H1 (cell line): ENCODE measurements around the gene MBD3L2B. TPM values are rescaled to one million over a fixed set of nuclear protein-coding genes. Genes with fewer than 3 reads are reported as not detected.

Experiments
- CTCF ChIA-PET: fragments of 300-600 bp; sonication (Branson Sonifier 250); formaldehyde crosslinking; loops from one replicate; lab custom pipeline; 2021; ENCODE audit not compliant: partially characterized antibody; lab: Charles Lee
- POLR2A ChIA-PET: fragments of 300-600 bp; sonication (Branson Sonifier 250); formaldehyde crosslinking; loops from one replicate; lab custom pipeline; 2021; ENCODE audit warnings: inconsistent platforms; ENCODE audit not compliant: partially characterized antibody; lab: Charles Lee
- DNase-seq, 2 experiments: peaks; one replicate each; pipeline versions ENCODE4 v3.0.0 to v3.0.0-alpha.2; 2010 to 2022; ENCODE audit warnings: low spot score in 2 of 2, low read depth in 1 of 2, mixed read lengths in 1 of 2
- FAIRE-seq: peaks from 2 replicates; lab custom pipeline; 2011; peaks lifted over from hg19 to GRCh38; lab: Jason Lieb, UNC
- H2AFZ ChIP-seq: 2 replicates; pipeline ENCODE4 v1.8.1; 2012; ENCODE audit warnings: low read length, inconsistent platforms
- H2AK5ac ChIP-seq: 2 replicates; pipeline ENCODE4 v1.6.1; 2013; ENCODE audit warnings: low read depth, low read length
- H2BK120ac ChIP-seq: replicated peaks from 2 replicates; pipeline ENCODE3; 2013; ENCODE audit warnings: low read depth, low read length, inconsistent platforms
- H2BK12ac ChIP-seq: 2 replicates; pipeline ENCODE4 v1.6.1; 2013; ENCODE audit warnings: low read depth, low read length
- H2BK15ac ChIP-seq: 2 replicates; pipeline ENCODE4 v1.6.1; 2013; ENCODE audit warnings: low read length
- H2BK20ac ChIP-seq: 2 replicates; pipeline ENCODE4 v1.6.1; 2013; ENCODE audit warnings: low read length
- H2BK5ac ChIP-seq: 2 replicates; pipeline ENCODE4 v1.6.1; 2013; ENCODE audit warnings: low read depth, low read length
- H3K14ac ChIP-seq: 2 replicates; pipeline ENCODE4 v1.6.1; 2013; ENCODE audit warnings: inconsistent platforms; ENCODE audit not compliant: insufficient read length
- H3K18ac ChIP-seq: 2 replicates; pipeline ENCODE4 v1.6.1; 2013; ENCODE audit warnings: low read length; ENCODE audit errors: extremely low read depth
- H3K23ac ChIP-seq: 2 replicates; pipeline ENCODE4 v1.6.1; 2013; ENCODE audit warnings: inconsistent platforms; ENCODE audit not compliant: insufficient read length
- H3K23me2 ChIP-seq: 2 replicates; pipeline ENCODE4 v1.6.1; 2013; ENCODE audit warnings: low read depth, low read length
- H3K27ac ChIP-seq: 2 replicates; pipeline ENCODE4 v1.6.1; 2011; ENCODE audit warnings: low read depth, low read length, inconsistent platforms
- H3K27me3 ChIP-seq, 4 experiments: replicated peaks in 1 of 4; 1 replicate in 1 of 4; 2 replicates in 3 of 4; pipeline versions ENCODE4 v1.6.1 to v1.8.1; 2011 to 2013; ENCODE audit warnings: low read length in 3 of 4, mild to moderate bottlenecking in 3 of 4, inconsistent platforms in 2 of 4, mixed read lengths in 2 of 4, moderate library complexity in 1 of 4; ENCODE audit not compliant: control insufficient read depth in 3 of 4, insufficient read depth in 3 of 4; ENCODE audit errors: extremely low read depth in 1 of 4
- H3K36me3 ChIP-seq, 4 experiments: 2 replicates each; pipeline versions ENCODE4 v1.6.1 to v1.8.1; 2011 to 2013; ENCODE audit warnings: mild to moderate bottlenecking in 4 of 4, low read length in 3 of 4, moderate library complexity in 2 of 4, control low read depth in 1 of 4, inconsistent platforms in 1 of 4; ENCODE audit not compliant: insufficient read depth in 4 of 4, control insufficient read depth in 2 of 4
- H3K4ac ChIP-seq: replicated peaks from 2 replicates; pipeline ENCODE3; 2013; ENCODE audit warnings: low read length, low read depth, mixed read lengths, inconsistent platforms; ENCODE audit not compliant: insufficient read length
- H3K4me1 ChIP-seq, 4 experiments: replicated peaks in 1 of 4; 1 replicate in 1 of 4; 2 replicates in 3 of 4; pipeline versions ENCODE4 v1.6.1 to v1.8.1; 2011 to 2013; ENCODE audit warnings: low read length in 3 of 4, inconsistent platforms in 2 of 4, mixed read lengths in 1 of 4; ENCODE audit not compliant: insufficient read depth in 4 of 4, control insufficient read depth in 3 of 4
- H3K4me2 ChIP-seq, 2 experiments: 2 replicates each; pipeline versions ENCODE4 v1.6.1 to v1.8.1; 2011 to 2013; ENCODE audit warnings: low read depth in 2 of 2, low read length in 2 of 2, control low read depth in 1 of 2, inconsistent platforms in 1 of 2, mild to moderate bottlenecking in 1 of 2; ENCODE audit not compliant: insufficient read depth in 1 of 2
- H3K4me3 ChIP-seq, 4 experiments: fragments of 200-600, 300-600 bp in 1 of 4; sonication (generic), shearing (Covaris generic), sonication (Bioruptor Twin) in 1 of 4; 2 replicates each; pipeline versions ENCODE4 v1.5.1 to v1.8.1; 2011 to 2016; ENCODE audit warnings: low read length in 4 of 4, low read depth in 3 of 4, control low read depth in 2 of 4, inconsistent platforms in 2 of 4, mild to moderate bottlenecking in 2 of 4, mixed read lengths in 1 of 4, moderate library complexity in 1 of 4; ENCODE audit not compliant: insufficient read depth in 2 of 4; ENCODE audit errors: extremely low read depth in 1 of 4
- H3K56ac ChIP-seq: replicated peaks from 2 replicates; pipeline ENCODE3; 2013; ENCODE audit warnings: low read depth, mild to moderate bottlenecking, mixed read lengths, low read length, inconsistent platforms; ENCODE audit not compliant: insufficient read length
- H3K79me1 ChIP-seq: 2 replicates; pipeline ENCODE4 v1.6.1; 2013; ENCODE audit warnings: low read depth, low read length, control low read depth
- H3K79me2 ChIP-seq, 2 experiments: 2 replicates each; pipeline versions ENCODE4 v1.6.1 to v1.8.1; 2012 to 2013; ENCODE audit warnings: low read length in 2 of 2, mild to moderate bottlenecking in 2 of 2, inconsistent platforms in 1 of 2; ENCODE audit not compliant: insufficient read depth in 2 of 2, control insufficient read depth in 1 of 2
- H3K9ac ChIP-seq, 4 experiments: replicated peaks in 1 of 4; 1 replicate in 1 of 4; 2 replicates in 3 of 4; pipeline versions ENCODE4 v1.6.1 to v1.8.1; 2011 to 2013; ENCODE audit warnings: low read depth in 3 of 4, low read length in 3 of 4, control low read depth in 2 of 4, mild to moderate bottlenecking in 2 of 4, moderate library complexity in 2 of 4, inconsistent platforms in 1 of 4; ENCODE audit errors: extremely low read depth in 1 of 4
- H3K9me3 ChIP-seq, 2 experiments: 2 replicates each; pipeline versions ENCODE4 v1.6.1 to v1.8.1; 2012 to 2013; ENCODE audit warnings: mild to moderate bottlenecking in 2 of 2, moderate library complexity in 2 of 2, control low read depth in 1 of 2, inconsistent platforms in 1 of 2, low read depth in 1 of 2, low read length in 1 of 2, mixed read lengths in 1 of 2; ENCODE audit not compliant: insufficient read depth in 2 of 2
- H4K20me1 ChIP-seq, 2 experiments: replicated peaks in 1 of 2; 2 replicates each; pipeline versions ENCODE3 to v1.8.1; 2011 to 2013; ENCODE audit warnings: inconsistent platforms in 2 of 2, low read length in 2 of 2, mild to moderate bottlenecking in 1 of 2; ENCODE audit not compliant: insufficient read depth in 2 of 2, control insufficient read depth in 1 of 2
- H4K5ac ChIP-seq: 2 replicates; pipeline ENCODE4 v1.6.1; 2013; ENCODE audit warnings: low read length, low read depth, mixed read lengths, inconsistent platforms; ENCODE audit not compliant: insufficient read length
- H4K8ac ChIP-seq: 2 replicates; pipeline ENCODE4 v1.8.0; 2013; ENCODE audit warnings: mild to moderate bottlenecking, moderate library complexity, low read length, inconsistent platforms; ENCODE audit not compliant: insufficient read depth; ENCODE audit errors: extremely low read depth
- H4K91ac ChIP-seq: replicated peaks from 2 replicates; pipeline ENCODE3; 2013; ENCODE audit warnings: low read length, mixed read lengths, inconsistent platforms; ENCODE audit not compliant: insufficient read length
- CTBP2 ChIP-seq: IDR thresholded peaks from 2 replicates; pipeline ENCODE4 v1.7.0; 2011; ENCODE audit warnings: borderline replicate concordance, mild to moderate bottlenecking, moderate library complexity, mixed read lengths, low read length; ENCODE audit not compliant: insufficient read depth, insufficient read length
- GTF2F1 ChIP-seq: IDR thresholded peaks from 2 replicates; pipeline ENCODE4 v1.6.1; 2012; ENCODE audit warnings: low read depth, low read length, improper control_type of control experiment, borderline replicate concordance
- HDAC6 ChIP-seq: IDR thresholded peaks from one replicate; pipeline ENCODE4 v1.7.1; 2012; ENCODE audit warnings: low read depth, mild to moderate bottlenecking, inconsistent platforms, low read length, moderate library complexity
- JUND ChIP-seq: IDR thresholded peaks from 2 replicates; pipeline ENCODE4 v1.6.1; 2011; ENCODE audit warnings: mild to moderate bottlenecking, improper control_type of control experiment, low read length
- NRF1 ChIP-seq: IDR thresholded peaks from 2 replicates; pipeline ENCODE4 v1.6.1; 2011; ENCODE audit warnings: mild to moderate bottlenecking, low read depth, low read length, improper control_type of control experiment
- RBBP5 ChIP-seq: IDR thresholded peaks from 2 replicates; pipeline ENCODE4 v1.7.1; 2012; ENCODE audit warnings: low read depth, mild to moderate bottlenecking, inconsistent platforms, low read length, moderate library complexity, borderline replicate concordance
- SAP30 ChIP-seq: fragments of 300-600 bp; sonication (generic); IDR thresholded peaks from 2 replicates; pipeline ENCODE4 v1.7.1; 2012; ENCODE audit warnings: low read length, moderate library complexity, mild to moderate bottlenecking, inconsistent platforms; ENCODE audit not compliant: insufficient read depth, insufficient replicate concordance
- SIRT6 ChIP-seq: IDR thresholded peaks from one replicate; pipeline ENCODE4 v1.7.1; 2012; ENCODE audit warnings: low read length, inconsistent platforms
- SIX5 ChIP-seq: IDR thresholded peaks from 2 replicates; pipeline ENCODE4 v1.6.1; 2011; ENCODE audit warnings: mild to moderate bottlenecking, low read depth, low read length
- SP1 ChIP-seq: IDR thresholded peaks from 2 replicates; pipeline ENCODE4 v1.6.1; 2011; ENCODE audit warnings: low read depth, low read length
- WGBS, 2 experiments: shearing (Covaris generic) in 1 of 2; methylation state at CpG; one replicate each; pipeline versions ENCODE4 v1.1.6 to v1.1.7; 2013 to 2015; ENCODE audit warnings: low lambda C conversion rate in 2 of 2, mixed read lengths in 2 of 2, inconsistent platforms in 1 of 2, low coverage in 1 of 2, missing lambda C conversion rate in 1 of 2; ENCODE audit not compliant: insufficient replicate concordance in 2 of 2, insufficient coverage in 1 of 2, insufficient read length in 1 of 2; ENCODE audit errors: extremely low coverage in 1 of 2, missing lambda C conversion rate in 1 of 2; 5-methylcytosine and 5-hydroxymethylcytosine counted together
- polyA plus RNA-seq, 7 experiments: library from polyadenylated mRNA; depleted of rRNA in 3 of 7; stranded (reverse) in 5 of 7; unstranded in 2 of 7; fragments of >200 nt in 5 of 7; fragments of 200-250 nt in 2 of 7; gene quantifications; 1 replicate in 5 of 7; 2 replicates in 1 of 7; 4 replicates in 1 of 7; pipeline versions ENCODE4 v1.2.1 to v1.2.3, GENCODE V29; 2011 to 2013; ENCODE audit warnings: missing spikeins in 2 of 7, mixed read lengths in 2 of 7
- total RNA-seq: library from RNA; stranded (reverse); fragmentation: NEBNext Ultra II Directional; extraction: Animal tissue kit (Norgen Biotek cat#: 25700); gene quantifications from 2 replicates; pipeline ENCODE4 v1.2.1, GENCODE V29; 2021
- TF ChIP-seq, protein P1 (sequence below): IDR thresholded peaks from 2 replicates; pipeline ENCODE4 v1.6.1; 2012; ENCODE audit warnings: low read length, inconsistent platforms
- TF ChIP-seq, protein P2 (sequence below): IDR thresholded peaks from 2 replicates; pipeline ENCODE4 v1.6.1; 2012; ENCODE audit warnings: inconsistent platforms

Gene MBD3L2B
- total and polyA plus RNA-seq, 2 of the 8 experiments (the other 6 are each of a cell fraction or from before 2014, with no cell fraction given): not detected

DNA sequence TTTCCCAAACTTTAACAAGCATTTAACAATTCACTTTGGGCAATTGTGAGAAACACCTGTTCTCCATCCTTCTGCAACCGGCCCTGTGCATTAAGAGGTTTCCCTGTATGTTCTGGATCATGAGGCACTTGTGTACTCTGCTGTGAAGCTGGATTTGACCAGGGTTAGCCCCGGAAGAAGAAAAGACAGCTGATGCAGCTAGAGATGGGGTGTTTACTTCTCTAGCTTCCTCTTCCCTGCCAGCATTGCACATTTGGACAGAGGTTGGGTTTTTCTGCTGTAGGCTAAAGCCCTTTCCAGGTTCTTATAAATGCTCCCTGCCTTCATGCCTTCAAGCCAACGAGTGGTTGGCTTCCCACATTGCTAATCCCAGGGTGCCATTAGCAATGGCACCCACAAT is 20.9 kb downstream of the MBD3L2B start:
- ChIA-PET POLR2A (interaction anchor here (0.6 kb wide), 1 partner anchor 23 kb away, joined by 3 read pairs; no protein-coding TSS in a partner anchor), CTCF (interaction anchor here (0.7 kb wide), 1 partner anchor 731 kb away, joined by 3 read pairs; no protein-coding TSS in a partner anchor)
- Histone ChIP-seq H2AFZ (no peak overlapping the region), H3K9ac (no peak overlapping the region), H3K4me3 (no peak overlapping the region), H2BK12ac (no peak overlapping the region), H3K4me1 (no peaks in the 10 kb centered on the region), H3K56ac (no peak overlapping the region), H4K20me1 (peaks cover 0 to 1% of the 10 kb centered on the region in 2 experiments), H3K9me3 (peaks cover 60 to 77% of the 10 kb centered on the region in 2 experiments), H3K79me1 (no peaks in the 10 kb centered on the region), H2AK5ac (no peak overlapping the region), H3K23me2 (peaks cover 2% of the 10 kb centered on the region; the same call in 1 of the 2 replicates), H3K14ac (no peak overlapping the region), H4K5ac (no peak overlapping the region), H2BK120ac (no peak overlapping the region), H3K23ac (no peak overlapping the region), H3K18ac (no peak overlapping the region), H3K36me3 (no peaks in the 10 kb centered on the region; a peak in 2 of 8 replicates), H2BK5ac (no peak overlapping the region), H4K91ac (no peak overlapping the region), H3K4me2 (no peak overlapping the region), H3K79me2 (no peaks in the 10 kb centered on the region), H3K27me3 (no peaks in the 10 kb centered on the region), H2BK20ac (no peak overlapping the region), H3K4ac (no peak overlapping the region), H4K8ac (no peak overlapping the region), H2BK15ac (no peak overlapping the region), H3K27ac (no peak overlapping the region)
- DNase-seq: no peak
- no peak for FAIRE-seq
- 64% methylated on average over 3 of the region's 3 CpGs; no CpG with 5 or more reads in 1 of the 2 experiments for WGBS, 2 experiments
- TF ChIP-seq NRF1: no peak
- no peak for TF ChIP-seq RBBP5
- no peak for TF ChIP-seq CTBP2
- no peak for TF ChIP-seq SIRT6
- TF ChIP-seq, protein P1, sequence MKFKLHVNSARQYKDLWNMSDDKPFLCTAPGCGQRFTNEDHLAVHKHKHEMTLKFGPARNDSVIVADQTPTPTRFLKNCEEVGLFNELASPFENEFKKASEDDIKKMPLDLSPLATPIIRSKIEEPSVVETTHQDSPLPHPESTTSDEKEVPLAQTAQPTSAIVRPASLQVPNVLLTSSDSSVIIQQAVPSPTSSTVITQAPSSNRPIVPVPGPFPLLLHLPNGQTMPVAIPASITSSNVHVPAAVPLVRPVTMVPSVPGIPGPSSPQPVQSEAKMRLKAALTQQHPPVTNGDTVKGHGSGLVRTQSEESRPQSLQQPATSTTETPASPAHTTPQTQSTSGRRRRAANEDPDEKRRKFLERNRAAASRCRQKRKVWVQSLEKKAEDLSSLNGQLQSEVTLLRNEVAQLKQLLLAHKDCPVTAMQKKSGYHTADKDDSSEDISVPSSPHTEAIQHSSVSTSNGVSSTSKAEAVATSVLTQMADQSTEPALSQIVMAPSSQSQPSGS: no peak
- TF ChIP-seq SIX5: no peak
- no peak for TF ChIP-seq SP1
- TF ChIP-seq JUND: no peak
- TF ChIP-seq SAP30: no peak
- TF ChIP-seq HDAC6: no peak
- TF ChIP-seq GTF2F1: no peak
- TF ChIP-seq, protein P2, sequence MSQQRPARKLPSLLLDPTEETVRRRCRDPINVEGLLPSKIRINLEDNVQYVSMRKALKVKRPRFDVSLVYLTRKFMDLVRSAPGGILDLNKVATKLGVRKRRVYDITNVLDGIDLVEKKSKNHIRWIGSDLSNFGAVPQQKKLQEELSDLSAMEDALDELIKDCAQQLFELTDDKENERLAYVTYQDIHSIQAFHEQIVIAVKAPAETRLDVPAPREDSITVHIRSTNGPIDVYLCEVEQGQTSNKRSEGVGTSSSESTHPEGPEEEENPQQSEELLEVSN: no peak
